HL-60/S4 (cell line): ENCODE results near the gene TMEM184B.
"Not testable (repeated sequence)": the region's sequence is repeated elsewhere in the genome, so short reads cannot be mapped to it uniquely, and the experiment has no call there.

Experiments
- in situ Hi-C: fragments of 300-500 bp; cut with MboI; formaldehyde crosslinking; loops from 2 replicates; pipeline ENCODE4 v1.14.3; 2022; ENCODE audit warnings: low sequenced_read_pairs

TMEM184B gene

DNA sequence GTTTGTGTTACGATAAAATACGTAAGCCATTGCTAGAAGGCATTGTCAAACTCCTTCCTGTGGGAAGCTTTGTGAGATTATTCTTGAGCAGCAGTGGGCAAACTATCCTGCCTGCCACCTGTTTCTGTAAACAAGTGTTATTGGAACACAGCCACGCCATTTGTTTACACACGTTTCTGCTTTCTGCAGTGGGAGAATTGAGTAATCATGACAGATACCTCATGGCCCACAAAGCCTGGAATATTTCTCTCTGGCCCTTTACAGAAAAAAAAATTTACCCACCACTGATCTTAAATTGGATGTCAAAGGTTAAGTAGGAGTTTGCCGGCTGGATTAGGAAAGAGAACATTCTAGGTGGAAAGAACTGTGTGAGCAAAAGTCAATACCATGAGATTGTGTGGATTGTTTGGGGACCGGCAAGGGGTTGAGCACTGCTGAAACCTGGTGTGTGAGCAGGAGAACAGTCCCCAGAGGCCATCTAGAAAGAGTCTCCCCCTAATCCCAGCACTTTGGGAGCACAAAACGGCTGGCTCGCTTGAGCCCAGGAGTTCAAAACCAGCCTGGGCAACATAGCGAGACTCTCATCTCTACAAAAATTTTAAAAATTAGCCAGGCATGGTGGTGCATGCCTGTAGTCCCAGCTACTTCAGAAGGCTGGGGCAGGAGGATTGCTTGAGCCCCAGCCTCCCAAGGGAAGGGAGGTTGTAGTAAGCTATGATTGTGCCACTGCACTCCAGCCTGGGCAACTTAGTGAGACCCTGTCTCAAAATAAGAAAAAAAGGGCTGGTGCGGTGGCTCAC, 85.2 kb downstream of the TMEM184B start:
- in situ Hi-C loops, result no loop called here

DNA sequence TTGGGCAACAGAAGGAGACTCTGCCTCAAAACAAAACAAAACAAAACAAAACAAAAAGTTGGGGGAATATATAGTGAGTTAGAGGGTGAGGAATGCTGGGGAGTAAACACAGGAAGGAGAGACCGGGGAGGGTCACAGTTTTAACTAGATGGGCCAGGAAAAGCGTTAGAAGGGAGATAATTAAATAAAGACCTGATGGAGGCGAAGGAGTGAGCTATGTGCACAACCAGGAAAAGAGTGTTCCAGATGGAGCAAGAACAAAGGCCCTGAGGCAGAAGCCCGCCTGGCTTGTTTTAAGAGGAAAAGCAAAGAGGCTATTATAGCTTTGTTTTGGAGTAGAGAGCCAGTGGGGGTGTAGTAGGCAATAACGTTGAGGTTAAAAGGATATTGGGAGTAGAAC, 86.4 kb downstream of the TMEM184B start:
- in situ Hi-C loops, result no loop called here

GRCh38 chr22:38184788-38185187, 88.0 kb downstream of the TMEM184B start:
- in situ Hi-C loops, result no loop called here

GRCh38 chr22:38181453-38182200, 91.2 kb downstream of the TMEM184B start, which contains the start of gene PLA2G6:
TSS of gene PLA2G6 (minus strand) at chr22:38181830. CDS start at chr22:38169426, 12,404 bp downstream.
- in situ Hi-C loops, result no loop called here

DNA sequence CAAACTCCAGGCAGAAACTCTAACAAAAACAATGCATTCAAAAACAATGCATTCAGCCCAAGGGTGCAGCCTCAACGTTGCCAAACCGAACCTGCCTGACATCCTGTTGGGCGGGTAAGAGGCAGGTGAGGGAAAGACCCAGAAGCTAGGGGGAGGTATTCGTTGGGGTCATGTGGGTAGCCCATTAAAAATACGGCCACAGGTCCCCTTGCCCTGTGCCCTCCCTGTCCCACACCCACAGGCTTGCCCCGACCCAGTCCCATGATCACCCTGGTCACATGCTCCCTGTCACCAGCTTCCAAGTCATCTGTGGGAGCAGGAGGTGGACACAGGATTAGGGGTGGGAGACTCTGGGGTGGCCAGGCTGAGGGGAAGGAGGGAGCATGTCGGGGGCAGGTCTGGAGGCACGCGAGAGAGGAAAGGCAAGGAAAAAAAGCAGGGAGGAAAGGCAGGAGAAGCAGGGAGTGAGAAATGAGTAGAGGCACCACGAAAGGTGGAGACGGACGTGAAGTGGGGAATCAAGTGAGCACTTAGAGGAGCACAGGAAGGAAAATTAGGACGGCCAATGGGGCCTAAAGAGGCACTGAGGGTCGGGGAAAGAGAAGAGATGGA, 91.9 kb downstream of the TMEM184B start:
- in situ Hi-C loops, result no loop called here

DNA sequence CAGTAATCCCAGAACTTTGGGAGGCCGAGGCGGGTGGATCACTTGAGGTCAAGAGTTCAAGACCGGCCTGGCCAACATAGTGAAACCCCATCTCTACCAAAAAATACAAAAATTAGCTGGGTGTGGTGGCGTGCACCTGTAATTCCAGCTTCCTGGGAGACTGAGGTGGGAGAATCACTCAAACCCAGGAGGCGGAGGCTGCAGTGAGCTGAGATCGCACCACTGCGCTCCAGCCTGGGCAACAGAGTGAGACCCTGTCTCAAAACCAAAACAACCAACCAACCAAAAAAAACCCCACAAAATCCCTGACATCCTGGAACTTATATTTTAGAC, 94.2 kb downstream of the TMEM184B start:
- in situ Hi-C loops, result not testable (repeated sequence)

DNA sequence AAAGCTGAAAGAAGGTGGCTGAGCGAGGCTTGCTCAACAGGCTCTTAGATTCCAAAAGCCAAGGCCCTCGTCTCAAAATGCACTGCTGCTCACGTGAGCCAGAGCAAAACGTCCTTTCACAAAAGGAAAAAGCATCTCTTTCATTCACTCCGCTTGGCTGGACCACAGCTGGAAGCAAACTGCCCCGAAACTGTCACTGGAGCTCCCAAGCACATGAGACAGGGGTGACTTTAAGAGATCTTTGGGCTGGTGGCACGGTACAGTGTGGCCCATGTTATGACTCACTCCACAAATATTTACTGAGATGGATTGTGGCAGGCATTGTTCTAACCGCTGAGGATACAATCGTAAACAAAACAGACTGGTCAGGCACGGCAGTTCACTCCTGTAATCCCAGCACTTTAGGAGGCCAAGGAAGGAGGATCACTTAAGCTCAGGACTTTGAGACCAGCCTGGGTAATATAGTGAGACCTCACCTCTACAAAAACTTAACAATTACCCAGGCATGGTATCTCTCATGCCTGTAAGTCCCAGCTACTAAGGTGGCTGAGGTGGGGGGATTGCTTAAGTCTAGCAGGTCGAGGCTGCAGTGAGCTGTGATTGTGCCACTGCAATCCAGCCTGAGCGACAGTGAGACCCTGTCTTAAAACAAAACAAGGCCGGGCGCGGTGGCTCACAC, 94.7 kb downstream of the TMEM184B start:
- in situ Hi-C loops, result no loop called here

DNA sequence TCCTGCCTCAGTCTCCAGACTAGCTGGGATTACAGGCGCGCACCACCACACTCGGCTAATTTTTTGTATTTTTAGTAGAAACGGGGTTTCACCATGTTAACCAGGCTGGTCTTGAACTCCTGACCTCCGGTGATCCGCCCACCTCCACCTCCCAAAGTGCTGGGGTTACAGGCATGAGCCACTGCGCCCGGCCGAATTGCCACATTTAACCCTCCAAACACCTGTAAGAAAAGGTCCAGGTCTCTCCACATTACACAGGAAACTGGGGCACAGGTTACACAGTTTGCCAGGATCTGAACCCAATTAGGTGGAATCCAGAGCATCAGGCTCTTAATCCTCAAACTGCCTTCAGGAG, 95.3 kb downstream of the TMEM184B start:
- in situ Hi-C loops, result not testable (repeated sequence)

DNA sequence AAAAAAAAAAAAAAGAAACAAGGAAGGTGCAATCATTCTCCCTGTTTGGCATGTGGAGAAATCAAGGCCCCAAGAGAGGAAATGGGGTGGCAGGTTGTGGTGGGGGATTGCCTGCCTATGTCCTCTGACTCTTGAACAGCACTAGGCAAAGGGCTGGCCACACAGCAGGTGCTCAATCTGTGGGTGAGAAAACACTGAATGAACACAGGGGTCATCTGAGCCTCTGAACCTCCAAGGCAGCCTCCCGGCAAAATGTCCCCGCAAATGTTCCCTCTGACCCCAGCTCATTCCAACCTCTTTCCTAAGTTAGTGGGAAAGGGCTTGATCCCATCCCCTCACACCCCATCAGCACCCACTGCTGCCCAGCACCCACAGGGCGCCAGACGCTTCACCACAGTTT, 95.8 kb downstream of the TMEM184B start:
- in situ Hi-C loops, result no loop called here

DNA sequence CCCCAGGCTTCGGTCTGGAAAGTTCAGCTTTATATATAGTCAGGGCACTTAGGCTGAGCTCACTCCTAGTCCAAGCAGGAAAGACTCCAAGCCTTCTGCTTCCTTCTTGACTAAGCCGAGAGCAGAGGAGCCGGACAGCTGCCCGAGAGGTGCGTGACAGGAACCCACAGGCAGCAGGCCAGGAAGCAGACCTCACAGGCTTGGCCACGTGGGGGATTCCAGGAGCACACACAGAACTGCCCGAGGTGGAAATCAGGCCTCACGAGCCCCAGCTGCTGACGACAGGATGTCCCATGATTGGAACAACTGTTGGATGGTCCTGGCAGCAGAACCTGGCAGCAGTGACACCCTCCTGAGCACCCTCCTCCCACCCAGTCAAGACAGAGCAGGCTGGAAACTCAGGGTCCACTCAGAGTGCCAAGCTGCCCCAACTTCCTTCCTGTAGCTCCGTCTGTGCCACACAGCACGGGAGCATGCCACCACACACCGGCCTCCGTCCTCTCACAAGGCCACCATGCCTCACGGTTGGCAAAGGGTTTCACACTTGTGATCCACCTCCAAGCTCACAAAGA, 96.6 kb downstream of the TMEM184B start:
- in situ Hi-C loops, result no loop called here

DNA sequence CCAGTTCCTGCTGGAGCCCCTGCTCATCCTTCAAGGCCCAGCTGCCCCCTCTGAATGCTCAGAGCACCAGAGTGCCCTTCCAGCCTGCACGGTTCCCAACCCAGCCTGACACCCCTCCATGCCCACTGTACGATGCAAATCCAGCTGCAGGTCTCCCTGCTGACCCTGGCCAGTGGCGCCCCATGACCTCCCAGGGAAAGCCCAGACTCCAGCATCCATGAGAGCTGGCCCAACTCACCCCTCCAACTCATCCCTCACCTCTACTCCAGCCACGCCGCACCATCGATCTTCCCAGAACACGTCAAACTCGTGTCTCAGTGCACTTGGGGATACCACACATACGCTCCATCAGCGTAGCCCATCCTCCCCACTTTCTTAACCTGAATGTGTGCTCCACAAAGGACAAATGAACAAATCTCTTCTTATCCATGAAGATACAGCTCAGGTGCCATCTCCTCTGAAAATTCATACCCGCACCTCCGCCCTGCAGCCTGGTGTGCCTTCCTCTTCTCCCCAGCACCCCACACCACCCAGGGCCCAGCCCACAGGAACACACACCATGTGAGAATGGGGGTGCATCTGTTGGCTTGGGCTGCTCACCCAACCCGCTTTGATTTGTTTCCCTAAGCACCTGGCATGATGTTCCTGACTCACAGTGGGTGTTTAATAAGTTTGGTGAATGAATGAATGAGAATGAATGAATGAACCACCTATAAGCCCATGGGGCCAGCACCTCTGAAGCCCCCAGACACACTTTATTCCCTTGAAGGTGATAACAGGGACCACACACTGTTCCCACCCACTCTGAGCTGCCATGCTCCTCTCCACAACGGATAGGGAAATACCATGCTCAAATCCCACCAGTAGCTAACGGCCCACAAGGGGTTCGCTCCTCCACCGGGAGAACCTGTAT, 97.3 kb downstream of the TMEM184B start:
- in situ Hi-C loops, result no loop called here

- in situ Hi-C loops, result no loop called here
Observed at GRCh38 chr22:38174626-38175025, 98.2 kb downstream of the TMEM184B start.

DNA sequence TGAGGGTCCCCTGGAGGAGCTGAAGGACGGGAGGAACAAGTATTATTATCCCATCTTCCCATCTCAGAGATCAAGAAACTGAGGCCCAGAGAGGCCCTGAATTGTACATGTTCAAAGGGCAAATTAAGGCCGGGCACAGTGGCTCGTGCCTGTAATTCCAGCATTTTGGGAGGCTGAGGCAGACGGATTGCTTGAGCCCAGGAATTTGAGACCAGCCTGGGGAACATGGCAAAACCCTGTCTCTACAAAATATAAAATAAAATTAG, 99.2 kb downstream of the TMEM184B start:
- in situ Hi-C loops, result no loop called here

- in situ Hi-C loops, result no loop called here
Observed at GRCh38 chr22:38172832-38173640, 99.8 kb downstream of the TMEM184B start.

GRCh38 chr22:38171927-38172831, 100.6 kb downstream of the TMEM184B start:
- in situ Hi-C loops, result no loop called here

DNA sequence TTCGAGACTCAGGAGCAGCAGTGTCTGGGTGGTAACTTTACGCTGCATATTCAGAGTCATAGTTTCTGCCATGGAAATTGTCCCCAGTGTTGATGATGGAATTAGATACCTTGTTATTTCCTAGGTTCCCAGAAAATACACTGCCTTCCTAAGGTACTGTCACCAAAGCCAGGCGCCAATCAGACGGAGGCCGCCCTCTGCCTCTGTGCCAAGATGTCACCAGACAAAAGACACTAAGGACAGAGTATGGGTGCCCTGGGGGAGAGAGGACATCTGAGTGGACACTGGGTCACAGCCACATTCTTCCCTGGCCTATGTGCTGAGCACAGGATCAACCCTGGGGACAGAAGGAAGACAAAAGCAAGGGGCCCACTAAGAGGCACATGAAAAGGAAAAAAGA, 102.3 kb downstream of the TMEM184B start:
- in situ Hi-C loops, result no loop called here
